Measurements from ENCODE around the gene SCFD2.
"Not testable (repeated sequence)": the region's sequence is repeated elsewhere in the genome, so short reads cannot be mapped to it uniquely, and the experiment has no call there.

Gene SCFD2

GRCh38 chr4:53059871-53060270 is 306.0 kb downstream of the SCFD2 start:
- Histone ChIP-seq H3K4me3 (replicated peaks; ENCODE audit: low read depth, low read length) (no peak overlapping the region), H3K36me3 (ENCODE audit: control insufficient read depth, insufficient read depth, low read length) (no peaks in the 10 kb centered on the region)
- no peak for TF ChIP-seq CTCF (IDR thresholded peaks at IDR 0.05; ENCODE audit: insufficient read depth, low read length, poor library complexity, severe bottlenecking)

GRCh38 chr4:53059256-53059655 is 306.6 kb downstream of the SCFD2 start:
- no peak for DNase-seq (ENCODE audit: extremely low read depth, insufficient read length)
- no peaks in the 10 kb centered on the region for H3K27me3 ChIP-seq (replicated peaks; ENCODE audit: control insufficient read depth, insufficient read depth, low read length)
- TF ChIP-seq CTCF (IDR thresholded peaks at IDR 0.05; ENCODE audit: insufficient read depth, low read length, poor library complexity, severe bottlenecking) = no peak
- H3K4me3 ChIP-seq (replicated peaks; ENCODE audit: low read depth, low read length) = no peak overlapping the region
- no peaks in the 10 kb centered on the region for H3K36me3 ChIP-seq (ENCODE audit: control insufficient read depth, insufficient read depth, low read length)

More at GRCh38 chr4:53059871-53060270, 306.0 kb downstream of the SCFD2 start:
- H3K27me3 ChIP-seq (replicated peaks; ENCODE audit: control insufficient read depth, insufficient read depth, low read length) = no peaks in the 10 kb centered on the region
- DNase-seq (ENCODE audit: extremely low read depth, insufficient read length) = no peak

GRCh38 chr4:53057679-53058078 is 308.2 kb downstream of the SCFD2 start:
- Histone ChIP-seq H3K36me3 (ENCODE audit: control insufficient read depth, insufficient read depth, low read length) (no peaks in the 10 kb centered on the region), H3K4me3 (replicated peaks; ENCODE audit: low read depth, low read length) (no peak overlapping the region), H3K27me3 (replicated peaks; ENCODE audit: control insufficient read depth, insufficient read depth, low read length) (no peaks in the 10 kb centered on the region)
- DNase-seq (ENCODE audit: extremely low read depth, insufficient read length) = no peak
- TF ChIP-seq CTCF (IDR thresholded peaks at IDR 0.05; ENCODE audit: insufficient read depth, low read length, poor library complexity, severe bottlenecking) = no peak

- not testable (repeated sequence) for H3K4me3 ChIP-seq (replicated peaks; ENCODE audit: low read depth, low read length); H3K27me3 ChIP-seq (replicated peaks; ENCODE audit: control insufficient read depth, insufficient read depth, low read length); H3K36me3 ChIP-seq (ENCODE audit: control insufficient read depth, insufficient read depth, low read length); DNase-seq (ENCODE audit: extremely low read depth, insufficient read length)
Measured at GRCh38 chr4:53057108-53057507, 308.8 kb downstream of the SCFD2 start.

GRCh38 chr4:53055716-53056403 is 310.0 kb downstream of the SCFD2 start:
- no peak for DNase-seq (ENCODE audit: extremely low read depth, insufficient read length)
- H3K36me3 ChIP-seq (ENCODE audit: control insufficient read depth, insufficient read depth, low read length) = no peaks in the 10 kb centered on the region
- no peaks in the 10 kb centered on the region for H3K27me3 ChIP-seq (replicated peaks; ENCODE audit: control insufficient read depth, insufficient read depth, low read length)
- no peak for TF ChIP-seq CTCF (IDR thresholded peaks at IDR 0.05; ENCODE audit: insufficient read depth, low read length, poor library complexity, severe bottlenecking)
- H3K4me3 ChIP-seq (replicated peaks; ENCODE audit: low read depth, low read length) = no peak overlapping the region

- no peak for DNase-seq (ENCODE audit: extremely low read depth, insufficient read length)
- no peak for TF ChIP-seq CTCF (IDR thresholded peaks at IDR 0.05; ENCODE audit: insufficient read depth, low read length, poor library complexity, severe bottlenecking)
- Histone ChIP-seq H3K27me3 (replicated peaks; ENCODE audit: control insufficient read depth, insufficient read depth, low read length) (no peaks in the 10 kb centered on the region), H3K4me3 (replicated peaks; ENCODE audit: low read depth, low read length) (no peak overlapping the region), H3K36me3 (ENCODE audit: control insufficient read depth, insufficient read depth, low read length) (no peaks in the 10 kb centered on the region)
Measured at GRCh38 chr4:53055274-53055673, 310.6 kb downstream of the SCFD2 start.
